Stimulated activated CD8-positive, alpha-beta memory T cell treated with anti-CD3 and anti-CD28 coated beads, Interleukin-7, amount 100 ng/mL, for 1 hour (primary cell): Measurements from ENCODE around the gene SH3BP4.

Source experiments
- DNase-seq, 2 donors: peaks; one replicate each; pipeline ENCODE4 v3.0.0-alpha.2; 2020; ENCODE audit warnings: low read depth in 2 of 2

Gene SH3BP4

GRCh38 chr2:234951664-234952269, at the start of gene SH3BP4:
TSS of gene SH3BP4 (plus strand) at chr2:234952017. CDS start at chr2:235035003, 82,986 bp downstream.
- no peak for DNase-seq

- DNase-seq, result no peak
Observed at GRCh38 chr2:234904785-234905184, 47.0 kb upstream of the SH3BP4 start.

GRCh38 chr2:234905547-234906265, 46.1 kb upstream of the SH3BP4 start:
- no peak for DNase-seq

- no peak for DNase-seq
Observed at GRCh38 chr2:234910186-234910679, 41.6 kb upstream of the SH3BP4 start.

- DNase-seq, result no peak
Observed at GRCh38 chr2:234911271-234911670, 40.5 kb upstream of the SH3BP4 start.

- DNase-seq, result no peak
Observed at GRCh38 chr2:234912437-234912836, 39.4 kb upstream of the SH3BP4 start.

- no peak for DNase-seq
Observed at GRCh38 chr2:234913208-234913626, 38.6 kb upstream of the SH3BP4 start.

- no peak for DNase-seq
Observed at GRCh38 chr2:234914371-234915154, 37.3 kb upstream of the SH3BP4 start.

- DNase-seq, result no peak
Observed at GRCh38 chr2:234916674-234917073, 35.1 kb upstream of the SH3BP4 start.

- DNase-seq, result no peak
Observed at GRCh38 chr2:234917211-234917975, 34.4 kb upstream of the SH3BP4 start.

GRCh38 chr2:234919711-234920110, 32.1 kb upstream of the SH3BP4 start:
- DNase-seq, result no peak

GRCh38 chr2:234920836-234921235, 31.0 kb upstream of the SH3BP4 start:
- DNase-seq, result no peak

GRCh38 chr2:234929002-234929401, 22.8 kb upstream of the SH3BP4 start:
- no peak for DNase-seq

GRCh38 chr2:234930397-234930796, 21.4 kb upstream of the SH3BP4 start:
- no peak for DNase-seq

GRCh38 chr2:234931371-234931770, 20.4 kb upstream of the SH3BP4 start:
- DNase-seq, result no peak

GRCh38 chr2:234932591-234933168, 19.1 kb upstream of the SH3BP4 start:
- DNase-seq, result no peak

- DNase-seq, result no peak
Observed at GRCh38 chr2:234935311-234935710, 16.5 kb upstream of the SH3BP4 start.

- DNase-seq, result no peak
Observed at GRCh38 chr2:234939576-234939975, 12.2 kb upstream of the SH3BP4 start.

- no peak for DNase-seq
Observed at GRCh38 chr2:234939996-234940395, 11.8 kb upstream of the SH3BP4 start.

- DNase-seq, result no peak
Observed at GRCh38 chr2:234940527-234940926, 11.3 kb upstream of the SH3BP4 start.

GRCh38 chr2:234945339-234945873, 6.4 kb upstream of the SH3BP4 start:
- no peak for DNase-seq
